Measurements from ENCODE around the gene TMEM59L.

The TMEM59L gene

GRCh38 chr19:18609717-18610051, 3.0 kb upstream of the TMEM59L start:
- DNase-seq = no peak

GRCh38 chr19:18610245-18610555, 2.5 kb upstream of the TMEM59L start:
- DNase-seq = no peak

GRCh38 chr19:18610556-18611326, 1.9 kb upstream of the TMEM59L start:
- DNase-seq = no peak

- no peak for DNase-seq
Observed at GRCh38 chr19:18611327-18612050, 1.2 kb upstream of the TMEM59L start.

GRCh38 chr19:18612051-18612771, 459 bp upstream of the TMEM59L start:
- no peak for DNase-seq

- DNase-seq = no peak
Observed at GRCh38 chr19:18613589-18614234, 1.0 kb downstream of the TMEM59L start.

GRCh38 chr19:18616023-18616422, 3.4 kb downstream of the TMEM59L start:
- no peak for DNase-seq

- DNase-seq = no peak
Observed at GRCh38 chr19:18617562-18617961, 4.9 kb downstream of the TMEM59L start.

- DNase-seq = no peak
Observed at GRCh38 chr19:18618236-18618635, 5.6 kb downstream of the TMEM59L start.

GRCh38 chr19:18620311-18620710, 7.6 kb downstream of the TMEM59L start:
- no peak for DNase-seq

GRCh38 chr19:18620902-18621301, 8.2 kb downstream of the TMEM59L start:
- no peak for DNase-seq

GRCh38 chr19:18626906-18627305, 14.2 kb downstream of the TMEM59L start:
- no peak for DNase-seq

- no peak for DNase-seq
Observed at GRCh38 chr19:18629166-18630088, 16.8 kb downstream of the TMEM59L start.

GRCh38 chr19:18633321-18633720, 20.7 kb downstream of the TMEM59L start:
- DNase-seq = peak; percentile 3

GRCh38 chr19:18634612-18635297, 22.1 kb downstream of the TMEM59L start:
- no peak for DNase-seq

- DNase-seq = no peak
Observed at GRCh38 chr19:18635831-18636182, 23.1 kb downstream of the TMEM59L start.

- DNase-seq = peak; percentile 91
Observed at GRCh38 chr19:18636183-18636968, 23.7 kb downstream of the TMEM59L start.

GRCh38 chr19:18636969-18637629, 24.4 kb downstream of the TMEM59L start, which contains the start of gene KLHL26:
Gene KLHL26, plus strand, starts transcription at chr19:18637028. Its CDS starts 27 bp downstream, at chr19:18637055.
- no peak for DNase-seq

GRCh38 chr19:18637673-18638630, 25.3 kb downstream of the TMEM59L start:
- peak; percentile 20 for DNase-seq

All from DMS153 (cell line).